PC-9 (cell line): Measurements from ENCODE around the gene APBA3. TPM values are rescaled to one million over a fixed set of nuclear protein-coding genes. Genes with fewer than 3 reads are reported as not detected.

ENCODE experiments used
- BruUV-seq: library from RNA; stranded (reverse); fragments of 400-500 nt; replicated peaks from 2 replicates; lab custom pipeline; 2021; lab: Mats Ljungman, UMichigan
- CTCF ChIA-PET: fragments of 300-600 bp; sonication (Branson Sonifier 250); formaldehyde crosslinking; loops from one replicate; lab custom pipeline; 2022; ENCODE audit warnings: antibody characterized with exemption; lab: Charles Lee
- POLR2A ChIA-PET: fragments of 300-600 bp; sonication (Branson Sonifier 250); formaldehyde crosslinking; loops from one replicate; lab custom pipeline; 2022; ENCODE audit warnings: antibody characterized with exemption; ENCODE audit not compliant: unreplicated experiment; lab: Charles Lee
- DNase-seq, 2 experiments: peaks; one replicate each; pipeline versions ENCODE4 v3.0.0 to v3.0.0-alpha.2; 2015 to 2022; ENCODE audit warnings: mixed read lengths in 1 of 2
- H2AFZ ChIP-seq: fragments of 200-600 bp; sonication (generic); 2 replicates; pipeline ENCODE4 v1.8.1; 2017; ENCODE audit warnings: antibody characterized with exemption
- H3F3A ChIP-seq: fragments of 200-600 bp; sonication (generic); 2 replicates; pipeline ENCODE4 v1.8.1; 2017; ENCODE audit warnings: antibody characterized with exemption, mild to moderate bottlenecking, low read depth; ENCODE audit not compliant: insufficient read depth
- H3K27ac ChIP-seq: fragments of 200-600 bp; sonication (generic); 2 replicates; pipeline ENCODE4 v1.6.1; 2016; ENCODE audit warnings: mixed run types
- H3K27me3 ChIP-seq: fragments of 200-600 bp; sonication (generic); 2 replicates; pipeline ENCODE4 v1.6.1; 2016; ENCODE audit warnings: low read depth, mixed run types; ENCODE audit not compliant: insufficient read depth
- H3K36me3 ChIP-seq: fragments of 200-600 bp; sonication (generic); 2 replicates; pipeline ENCODE4 v1.6.1; 2016; ENCODE audit warnings: low read depth, mixed run types
- H3K4me1 ChIP-seq: fragments of 200-600 bp; sonication (generic); replicated peaks from 2 replicates; pipeline ENCODE4 v1.6.1; 2016; ENCODE audit warnings: mixed run types; ENCODE audit not compliant: insufficient read depth
- H3K4me2 ChIP-seq: fragments of 200-600 bp; sonication (generic); 2 replicates; pipeline ENCODE4 v1.6.1; 2017; ENCODE audit warnings: mixed run types
- H3K4me3 ChIP-seq: fragments of 200-600 bp; sonication (generic); 2 replicates; pipeline ENCODE4 v1.6.1; 2016; ENCODE audit warnings: mixed run types
- H3K79me2 ChIP-seq: fragments of 200-600 bp; sonication (generic); 2 replicates; pipeline ENCODE4 v1.6.1; 2017; ENCODE audit warnings: low read depth, mixed run types
- H3K9me2 ChIP-seq: fragments of 200-600 bp; sonication (generic); 2 replicates; pipeline ENCODE4 v1.8.1; 2017; ENCODE audit warnings: mild to moderate bottlenecking; ENCODE audit not compliant: insufficient read depth
- H3K9me3 ChIP-seq: fragments of 200-600 bp; sonication (generic); 2 replicates; pipeline ENCODE4 v1.8.1; 2016; ENCODE audit warnings: low read depth; ENCODE audit not compliant: insufficient read depth
- H4K20me1 ChIP-seq: fragments of 200-600 bp; sonication (generic); 2 replicates; pipeline ENCODE4 v1.8.1; 2017; ENCODE audit not compliant: insufficient read depth
- EZH2 ChIP-seq: fragments of 200-600 bp; sonication (generic); IDR thresholded peaks from 2 replicates; pipeline ENCODE4 v1.8.0; 2017; ENCODE audit warnings: antibody characterized with exemption, low read depth
- intact Hi-C: fragments of 100-400 bp; cut with micrococcal nuclease; formaldehyde crosslinking; loops from one replicate; pipeline ENCODE4 v1.10.0; 2022; ENCODE audit not compliant: unreplicated experiment
- total RNA-seq: library from RNA; stranded (reverse); gene quantifications from 2 replicates; pipeline ENCODE4 v1.2.3, GENCODE V29; 2021
- TF ChIP-seq, protein P1 (sequence below): fragments of 200-600 bp; sonication (generic); conservative IDR thresholded peaks from 2 replicates; pipeline ENCODE4 v1.6.1; 2017; ENCODE audit warnings: mixed run types, antibody characterized with exemption, mild to moderate bottlenecking, moderate library complexity

The APBA3 gene
- total RNA-seq, 1 experiment from 2014 or later = 16.0 TPM

DNA sequence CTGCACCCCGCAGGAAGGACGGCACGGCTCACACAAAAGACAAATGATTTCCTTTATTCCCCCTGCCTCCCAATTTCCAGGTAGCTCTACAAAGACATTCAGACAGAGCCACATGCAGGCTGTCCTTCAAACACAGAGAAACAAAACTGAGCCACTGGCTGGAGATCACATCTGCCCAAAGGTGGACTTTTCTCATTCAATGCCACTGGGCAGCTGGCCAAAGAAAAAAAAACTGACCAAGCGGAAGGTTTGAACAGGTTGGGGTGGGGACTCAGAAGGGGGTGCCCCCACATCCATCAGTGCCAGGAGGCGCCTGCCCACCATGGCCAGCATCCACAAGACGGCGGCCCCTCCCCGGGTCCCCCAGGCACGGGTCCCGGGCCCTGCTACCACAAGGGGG is 42.5 kb upstream of the APBA3 start:
- no peak overlapping the region for H3K27ac ChIP-seq

DNA sequence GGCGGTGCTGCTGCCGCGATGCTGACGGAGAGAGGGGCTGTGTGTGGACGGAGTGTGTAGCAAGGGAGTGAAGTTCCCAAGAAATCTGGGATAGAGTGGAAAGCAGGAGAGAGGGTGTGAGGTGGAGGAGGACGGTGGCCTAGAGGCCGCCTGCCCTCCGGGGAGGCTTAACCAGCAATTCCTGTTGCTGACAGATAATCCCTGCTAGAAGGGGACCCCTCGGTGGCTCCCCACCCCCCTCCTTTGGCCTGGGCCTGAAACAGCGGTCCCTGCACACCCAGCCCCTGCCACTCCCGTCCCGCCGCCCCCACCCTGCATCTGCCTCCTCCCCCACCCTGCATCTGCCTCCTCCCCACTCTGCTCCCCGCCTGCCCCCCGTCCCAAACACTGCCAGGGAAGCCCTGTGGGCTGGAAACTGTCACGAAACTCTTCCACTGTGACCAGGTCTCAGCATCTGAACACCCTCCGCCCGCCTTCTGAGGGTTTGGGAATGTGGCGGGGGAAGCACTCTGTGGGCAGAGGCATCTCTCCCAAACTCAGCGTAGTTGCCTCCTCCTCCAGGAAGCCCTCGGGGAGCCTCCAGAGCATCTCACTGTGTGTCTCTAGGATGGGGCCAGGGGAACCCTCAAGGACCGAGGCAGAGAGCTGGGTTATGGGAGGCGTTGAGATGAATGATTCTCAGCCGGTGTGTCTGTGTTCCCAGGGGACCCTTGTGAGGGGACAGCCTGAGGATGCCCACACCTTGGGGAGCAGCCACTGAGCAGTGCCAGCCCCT is 41.8 kb upstream of the APBA3 start:
- BruUV-seq = no TSS peak
- no peak for TF ChIP-seq EZH2
- TF ChIP-seq, protein P1, sequence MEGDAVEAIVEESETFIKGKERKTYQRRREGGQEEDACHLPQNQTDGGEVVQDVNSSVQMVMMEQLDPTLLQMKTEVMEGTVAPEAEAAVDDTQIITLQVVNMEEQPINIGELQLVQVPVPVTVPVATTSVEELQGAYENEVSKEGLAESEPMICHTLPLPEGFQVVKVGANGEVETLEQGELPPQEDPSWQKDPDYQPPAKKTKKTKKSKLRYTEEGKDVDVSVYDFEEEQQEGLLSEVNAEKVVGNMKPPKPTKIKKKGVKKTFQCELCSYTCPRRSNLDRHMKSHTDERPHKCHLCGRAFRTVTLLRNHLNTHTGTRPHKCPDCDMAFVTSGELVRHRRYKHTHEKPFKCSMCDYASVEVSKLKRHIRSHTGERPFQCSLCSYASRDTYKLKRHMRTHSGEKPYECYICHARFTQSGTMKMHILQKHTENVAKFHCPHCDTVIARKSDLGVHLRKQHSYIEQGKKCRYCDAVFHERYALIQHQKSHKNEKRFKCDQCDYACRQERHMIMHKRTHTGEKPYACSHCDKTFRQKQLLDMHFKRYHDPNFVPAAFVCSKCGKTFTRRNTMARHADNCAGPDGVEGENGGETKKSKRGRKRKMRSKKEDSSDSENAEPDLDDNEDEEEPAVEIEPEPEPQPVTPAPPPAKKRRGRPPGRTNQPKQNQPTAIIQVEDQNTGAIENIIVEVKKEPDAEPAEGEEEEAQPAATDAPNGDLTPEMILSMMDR = no peak

More for the DNA sequence above, 42.5 kb upstream of the APBA3 start:
- no peak for DNase-seq
- Histone ChIP-seq H3K9me3 (no peaks in the 10 kb centered on the region), H3F3A (peaks cover 4% of the 10 kb centered on the region; the same call in 1 of the 2 replicates), H3K36me3 (no peaks in the 10 kb centered on the region), H3K27me3 (peaks cover 9% of the 10 kb centered on the region), H3K4me2 (no peak overlapping the region), H3K4me1 (no peaks in the 10 kb centered on the region), H4K20me1 (no peaks in the 10 kb centered on the region), H2AFZ (no peak overlapping the region), H3K9me2 (no peaks in the 10 kb centered on the region), H3K4me3 (no peak overlapping the region), H3K79me2 (no peaks in the 10 kb centered on the region)
- no peak for TF ChIP-seq EZH2
- TF ChIP-seq, protein P1 = no peak
- POLR2A ChIA-PET = no interaction called here
- BruUV-seq = no TSS peak
- intact Hi-C loops = no loop called here
- CTCF ChIA-PET = no interaction called here

DNA sequence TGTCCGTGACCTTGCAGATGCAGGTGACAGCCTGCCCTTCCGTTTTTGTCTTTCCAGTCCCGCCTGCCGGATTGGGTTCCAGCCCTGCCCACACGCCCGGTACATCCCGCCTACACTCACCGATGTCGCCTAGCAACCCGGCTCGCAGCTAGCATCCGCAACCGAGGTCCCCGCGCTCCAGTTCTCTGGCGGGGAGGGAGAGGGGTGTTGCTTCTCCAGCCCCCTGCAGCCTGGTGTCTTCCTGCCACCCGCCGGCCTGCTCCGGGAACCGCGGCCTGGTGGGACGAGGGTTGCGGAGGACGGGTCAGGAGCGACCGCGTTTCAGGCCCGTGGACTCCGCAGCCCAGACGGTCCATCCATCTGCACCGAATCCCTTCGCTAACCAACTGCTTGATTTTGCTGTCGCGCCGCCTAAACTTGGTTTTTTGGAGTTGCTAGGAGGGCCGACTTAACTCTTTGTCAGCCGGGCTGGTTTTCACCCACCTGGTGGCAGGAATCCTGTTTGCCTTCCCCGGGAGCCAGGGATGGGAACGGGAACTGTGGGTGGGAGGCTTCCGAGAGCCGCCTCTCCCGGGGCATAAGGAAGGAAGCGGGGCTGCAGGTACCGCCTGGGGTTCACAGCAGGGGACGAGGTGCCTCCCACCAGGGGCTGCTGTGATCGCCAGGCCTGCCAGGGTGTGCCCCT is 40.1 kb upstream of the APBA3 start:
- TF ChIP-seq, protein P1 = no peak
- TF ChIP-seq EZH2 = no peak
- Histone ChIP-seq H3K9me3 (no peaks in the 10 kb centered on the region), H3K9me2 (no peaks in the 10 kb centered on the region), H3K4me1 (no peaks in the 10 kb centered on the region), H2AFZ (no peak overlapping the region), H3K27me3 (peaks cover 9% of the 10 kb centered on the region), H4K20me1 (no peaks in the 10 kb centered on the region), H3F3A (no peaks in the 10 kb centered on the region), H3K36me3 (no peaks in the 10 kb centered on the region), H3K79me2 (no peaks in the 10 kb centered on the region), H3K4me3 (no peak overlapping the region), H3K4me2 (no peak overlapping the region), H3K27ac (no peak overlapping the region)
- CTCF ChIA-PET = no interaction called here
- POLR2A ChIA-PET = no interaction called here
- no peak for DNase-seq
- BruUV-seq = no TSS peak
- intact Hi-C loops = no loop called here

More for the DNA sequence above, 41.8 kb upstream of the APBA3 start:
- DNase-seq = no peak
- no peak overlapping the region for H2AFZ ChIP-seq
- H3K79me2 ChIP-seq = no peaks in the 10 kb centered on the region
- no peaks in the 10 kb centered on the region for H3K36me3 ChIP-seq
- intact Hi-C loops = no loop called here
- no peaks in the 10 kb centered on the region for H3K9me3 ChIP-seq
- H3K4me3 ChIP-seq = no peak overlapping the region
- H4K20me1 ChIP-seq = no peaks in the 10 kb centered on the region
- peaks cover 9% of the 10 kb centered on the region for H3K27me3 ChIP-seq
- H3K4me2 ChIP-seq = no peak overlapping the region
- ChIA-PET POLR2A (no interaction called here), CTCF (no interaction called here)
- H3F3A ChIP-seq = peaks cover 4% of the 10 kb centered on the region; the same call in 1 of the 2 replicates
- H3K4me1 ChIP-seq = no peaks in the 10 kb centered on the region
- no peak overlapping the region for H3K27ac ChIP-seq
- H3K9me2 ChIP-seq = no peaks in the 10 kb centered on the region
